ENCODE data around the gene CD200R1.

GRCh38 chr3:112990672-112991602 is 16.0 kb upstream of the CD200R1 start, which contains the start of gene GTPBP8:
- TF ChIP-seq, protein P1, sequence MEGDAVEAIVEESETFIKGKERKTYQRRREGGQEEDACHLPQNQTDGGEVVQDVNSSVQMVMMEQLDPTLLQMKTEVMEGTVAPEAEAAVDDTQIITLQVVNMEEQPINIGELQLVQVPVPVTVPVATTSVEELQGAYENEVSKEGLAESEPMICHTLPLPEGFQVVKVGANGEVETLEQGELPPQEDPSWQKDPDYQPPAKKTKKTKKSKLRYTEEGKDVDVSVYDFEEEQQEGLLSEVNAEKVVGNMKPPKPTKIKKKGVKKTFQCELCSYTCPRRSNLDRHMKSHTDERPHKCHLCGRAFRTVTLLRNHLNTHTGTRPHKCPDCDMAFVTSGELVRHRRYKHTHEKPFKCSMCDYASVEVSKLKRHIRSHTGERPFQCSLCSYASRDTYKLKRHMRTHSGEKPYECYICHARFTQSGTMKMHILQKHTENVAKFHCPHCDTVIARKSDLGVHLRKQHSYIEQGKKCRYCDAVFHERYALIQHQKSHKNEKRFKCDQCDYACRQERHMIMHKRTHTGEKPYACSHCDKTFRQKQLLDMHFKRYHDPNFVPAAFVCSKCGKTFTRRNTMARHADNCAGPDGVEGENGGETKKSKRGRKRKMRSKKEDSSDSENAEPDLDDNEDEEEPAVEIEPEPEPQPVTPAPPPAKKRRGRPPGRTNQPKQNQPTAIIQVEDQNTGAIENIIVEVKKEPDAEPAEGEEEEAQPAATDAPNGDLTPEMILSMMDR (IDR thresholded peaks at IDR 0.05), result peak in 2 of 5 experiments; percentile 11 to 12
- TF ChIP-seq POLR2A (IDR thresholded peaks at IDR 0.05) (peak; percentile 98), POLR2AphosphoS5 (IDR thresholded peaks at IDR 0.05) (peak; percentile 78 to 86 (median 84)), EP300 (IDR thresholded peaks at IDR 0.05; ENCODE audit: low read depth) (no peak)
